Measurements from ENCODE around the gene ATRN.
"Not testable (repeated sequence)": the region's sequence is repeated elsewhere in the genome, so short reads cannot be mapped to it uniquely, and the experiment has no call there.

Gene ATRN

GRCh38 chr20:3473324-3473723 is 2.5 kb downstream of the ATRN start:
- no peak overlapping the region for H3K4me3 ChIP-seq (ENCODE audit: low read depth, low read length)
- DNase-seq (ENCODE audit: low read depth), result no peak
- no peak for TF ChIP-seq CTCF (IDR thresholded peaks at IDR 0.05; ENCODE audit: low read depth, low read length, missing control alignments)
- in situ Hi-C loops (cut with HindIII; ENCODE audit: low sequenced_read_pairs), result no loop called here

GRCh38 chr20:3473944-3474343 is 3.1 kb downstream of the ATRN start:
- no peak for DNase-seq (ENCODE audit: low read depth)
- no peak for TF ChIP-seq CTCF (IDR thresholded peaks at IDR 0.05; ENCODE audit: low read depth, low read length, missing control alignments)
- H3K4me3 ChIP-seq (ENCODE audit: low read depth, low read length), result no peak overlapping the region
- in situ Hi-C loops (cut with HindIII; ENCODE audit: low sequenced_read_pairs), result no loop called here

GRCh38 chr20:3477003-3477860 is 6.4 kb downstream of the ATRN start:
- in situ Hi-C loops (cut with HindIII; ENCODE audit: low sequenced_read_pairs); H3K4me3 ChIP-seq (ENCODE audit: low read depth, low read length); DNase-seq (ENCODE audit: low read depth): not testable (repeated sequence)

- in situ Hi-C loops (cut with HindIII; ENCODE audit: low sequenced_read_pairs), result no loop called here
- DNase-seq (ENCODE audit: low read depth), result no peak
- no peak for TF ChIP-seq CTCF (IDR thresholded peaks at IDR 0.05; ENCODE audit: low read depth, low read length, missing control alignments)
- no peak overlapping the region for H3K4me3 ChIP-seq (ENCODE audit: low read depth, low read length)
Observed at GRCh38 chr20:3477861-3478544, 7.2 kb downstream of the ATRN start.

- no peak overlapping the region for H3K4me3 ChIP-seq (ENCODE audit: low read depth, low read length)
- no peak for TF ChIP-seq CTCF (IDR thresholded peaks at IDR 0.05; ENCODE audit: low read depth, low read length, missing control alignments)
- in situ Hi-C loops (cut with HindIII; ENCODE audit: low sequenced_read_pairs), result no loop called here
- DNase-seq (ENCODE audit: low read depth), result no peak
Observed at GRCh38 chr20:3479025-3479424, 8.2 kb downstream of the ATRN start.

- no peak overlapping the region for H3K4me3 ChIP-seq (ENCODE audit: low read depth, low read length)
- DNase-seq (ENCODE audit: low read depth), result no peak
- in situ Hi-C loops (cut with HindIII; ENCODE audit: low sequenced_read_pairs), result no loop called here
- no peak for TF ChIP-seq CTCF (IDR thresholded peaks at IDR 0.05; ENCODE audit: low read depth, low read length, missing control alignments)
Observed at GRCh38 chr20:3479759-3480615, 9.2 kb downstream of the ATRN start.
